IMR-90 (cell line): ENCODE data around the gene RER1. TPM values are rescaled to one million over a fixed set of nuclear protein-coding genes. Genes with fewer than 3 reads are reported as not detected.

ENCODE experiments used
- ATAC-seq: fragments of 200-7000 bp; cut with Tn5 transposase; 2 replicates; pipeline ENCODE4 v1.9.1; 2020; ENCODE audit warnings: low read depth, mild to moderate bottlenecking, moderate library complexity
- BruUV-seq: library from RNA; stranded (reverse); fragments of 400-500 nt; replicated peaks from 2 replicates; lab custom pipeline; 2021; lab: Mats Ljungman, UMichigan
- CTCF ChIA-PET: fragments of 300-600 bp; formaldehyde crosslinking; extraction: SDS; loops from one replicate; lab custom pipeline; 2021; ENCODE audit warnings: antibody characterized with exemption; lab: Yijun Ruan, JAX
- POLR2A ChIA-PET: fragments of 300-600 bp; sonication (Branson Sonifier 250); formaldehyde crosslinking; loops from one replicate; lab custom pipeline; 2022; ENCODE audit warnings: antibody characterized with exemption; ENCODE audit not compliant: unreplicated experiment; lab: Charles Lee
- DNase-seq: peaks from one replicate; pipeline ENCODE4 v3.0.0; 2013
- H2AFZ ChIP-seq: replicated peaks from 2 replicates; pipeline ENCODE3; 2013; ENCODE audit warnings: low read length, mild to moderate bottlenecking; ENCODE audit not compliant: poor library complexity
- H2AK5ac ChIP-seq: 2 replicates; pipeline ENCODE4 v1.6.1; 2013; ENCODE audit warnings: low read depth, low read length, inconsistent platforms
- H2AK9ac ChIP-seq: replicated peaks from 2 replicates; pipeline ENCODE3; 2013; ENCODE audit warnings: mild to moderate bottlenecking, low read depth, low read length, moderate library complexity; ENCODE audit not compliant: poor library complexity
- H2BK120ac ChIP-seq: 2 replicates; pipeline ENCODE4 v1.6.1; 2013; ENCODE audit warnings: low read depth, low read length, inconsistent platforms
- H2BK15ac ChIP-seq: 3 replicates; pipeline ENCODE4 v1.6.1; 2013; ENCODE audit warnings: low read depth, low read length, inconsistent platforms
- H2BK20ac ChIP-seq: 2 replicates; pipeline ENCODE4 v1.6.1; 2013; ENCODE audit warnings: low read depth, mild to moderate bottlenecking, inconsistent platforms, low read length, moderate library complexity
- H2BK5ac ChIP-seq: 2 replicates; pipeline ENCODE4 v1.6.1; 2013; ENCODE audit warnings: mild to moderate bottlenecking, low read depth, low read length, inconsistent platforms; ENCODE audit not compliant: poor library complexity, severe bottlenecking
- H3K14ac ChIP-seq: replicated peaks from 2 replicates; pipeline ENCODE4 v1.6.1; 2013; ENCODE audit warnings: low read depth, low read length, inconsistent platforms
- H3K18ac ChIP-seq: 2 replicates; pipeline ENCODE4 v1.6.1; 2013; ENCODE audit warnings: low read depth, low read length, control low read depth
- H3K23ac ChIP-seq: 2 replicates; pipeline ENCODE4 v1.6.1; 2013; ENCODE audit warnings: low read depth, low read length, inconsistent platforms
- H3K27ac ChIP-seq: 2 replicates; pipeline ENCODE4 v1.5.1; 2013; ENCODE audit warnings: mild to moderate bottlenecking, control low read depth, low read length; ENCODE audit not compliant: insufficient read depth
- H3K27me3 ChIP-seq: 2 replicates; pipeline ENCODE4 v1.6.1; 2013; ENCODE audit warnings: low read length; ENCODE audit not compliant: control insufficient read depth, insufficient read depth
- H3K36me3 ChIP-seq: 2 replicates; pipeline ENCODE4 v1.6.1; 2013; ENCODE audit warnings: low read length, mixed read lengths; ENCODE audit not compliant: control insufficient read depth, insufficient read depth
- H3K4ac ChIP-seq: 2 replicates; pipeline ENCODE4 v1.6.1; 2013; ENCODE audit warnings: low read depth, low read length, inconsistent platforms
- H3K4me1 ChIP-seq: 2 replicates; pipeline ENCODE4 v1.6.1; 2013; ENCODE audit warnings: low read length, mixed read lengths; ENCODE audit not compliant: control insufficient read depth, insufficient read depth
- H3K4me2 ChIP-seq: 2 replicates; pipeline ENCODE4 v1.6.1; 2013; ENCODE audit warnings: low read depth, mild to moderate bottlenecking, control low read depth, low read length, moderate library complexity
- H3K4me3 ChIP-seq: 2 replicates; pipeline ENCODE4 v1.5.1; 2013; ENCODE audit warnings: low read depth, mild to moderate bottlenecking, control low read depth, low read length, moderate library complexity; ENCODE audit not compliant: insufficient read depth
- H3K56ac ChIP-seq: 2 replicates; pipeline ENCODE4 v1.6.1; 2013; ENCODE audit warnings: low read length, inconsistent platforms; ENCODE audit not compliant: insufficient read depth; ENCODE audit errors: extremely low read depth
- H3K79me1 ChIP-seq, 2 experiments: 2 replicates each; pipeline ENCODE4 v1.6.1; 2013; ENCODE audit warnings: low read length in 2 of 2, inconsistent platforms in 1 of 2, low read depth in 1 of 2
- H3K9ac ChIP-seq: 2 replicates; pipeline ENCODE4 v1.6.1; 2013; ENCODE audit warnings: low read depth, low read length, control low read depth
- H3K9me1 ChIP-seq: 2 replicates; pipeline ENCODE4 v1.6.1; 2013; ENCODE audit warnings: low read length, inconsistent platforms; ENCODE audit not compliant: insufficient read depth
- H3K9me3 ChIP-seq: 2 replicates; pipeline ENCODE4 v1.6.1; 2013; ENCODE audit warnings: low read length; ENCODE audit not compliant: control insufficient read depth, insufficient read depth
- H4K20me1 ChIP-seq: 2 replicates; pipeline ENCODE4 v1.6.1; 2013; ENCODE audit warnings: low read length, inconsistent platforms; ENCODE audit not compliant: insufficient read depth
- H4K5ac ChIP-seq: 2 replicates; pipeline ENCODE4 v1.6.1; 2013; ENCODE audit warnings: mild to moderate bottlenecking, low read depth, low read length, control low read depth
- H4K8ac ChIP-seq, 2 experiments: 2 replicates each; pipeline ENCODE4 v1.6.1; 2013; ENCODE audit warnings: low read depth in 2 of 2, low read length in 2 of 2, control low read depth in 1 of 2, inconsistent platforms in 1 of 2
- H4K91ac ChIP-seq: 2 replicates; pipeline ENCODE4 v1.6.1; 2013; ENCODE audit warnings: low read depth, low read length, inconsistent platforms; ENCODE audit not compliant: insufficient read depth
- BHLHE40 ChIP-seq: fragments of 150-350 bp; IDR thresholded peaks from 2 replicates; pipeline ENCODE4 v1.6.1; 2016; ENCODE audit warnings: mild to moderate bottlenecking, low read depth, low read length
- CEBPB ChIP-seq: IDR thresholded peaks from 2 replicates; pipeline ENCODE4 v1.6.1; 2012; ENCODE audit warnings: low read depth, low read length, improper control_type of control experiment
- CHD1 ChIP-seq: IDR thresholded peaks from 2 replicates; pipeline ENCODE4 v1.6.1; 2012; ENCODE audit warnings: low read depth, low read length, improper control_type of control experiment
- ELK1 ChIP-seq: fragments of 150-350 bp; IDR thresholded peaks from 2 replicates; pipeline ENCODE4 v1.6.1; 2016; ENCODE audit warnings: low read depth, mild to moderate bottlenecking, low read length, moderate library complexity, borderline replicate concordance
- FOS ChIP-seq: fragments of 150-350 bp; IDR thresholded peaks from 2 replicates; pipeline ENCODE4 v1.6.1; 2016; ENCODE audit warnings: low read depth, low read length
- MAZ ChIP-seq: IDR thresholded peaks from 2 replicates; pipeline ENCODE4 v1.6.1; 2012; ENCODE audit warnings: low read depth, mild to moderate bottlenecking, low read length, improper control_type of control experiment, moderate library complexity, borderline replicate concordance
- MXI1 ChIP-seq: IDR thresholded peaks from 2 replicates; pipeline ENCODE4 v1.6.1; 2012; ENCODE audit warnings: low read depth, mild to moderate bottlenecking, low read length, moderate library complexity, borderline replicate concordance
- NFE2L2 ChIP-seq: fragments of 150-350 bp; IDR thresholded peaks from 2 replicates; pipeline ENCODE4 v1.6.1; 2016; ENCODE audit warnings: low read depth, mild to moderate bottlenecking, low read length
- POLR2A ChIP-seq: IDR thresholded peaks from 2 replicates; pipeline ENCODE4 v1.6.1; 2012; ENCODE audit warnings: mild to moderate bottlenecking, low read depth, low read length
- RAD21 ChIP-seq: IDR thresholded peaks from 2 replicates; pipeline ENCODE4 v1.6.1; 2012; ENCODE audit warnings: low read length, improper control_type of control experiment
- RCOR1 ChIP-seq: IDR thresholded peaks from 2 replicates; pipeline ENCODE4 v1.6.1; 2012; ENCODE audit warnings: mild to moderate bottlenecking, low read length, improper control_type of control experiment; ENCODE audit not compliant: insufficient replicate concordance
- RFX5 ChIP-seq: IDR thresholded peaks from 2 replicates; pipeline ENCODE4 v1.8.0; 2012; ENCODE audit warnings: low read depth, mild to moderate bottlenecking, low read length, moderate library complexity
- SMC3 ChIP-seq: fragments of 150-350 bp; IDR thresholded peaks from 2 replicates; pipeline ENCODE4 v1.6.1; 2016; ENCODE audit warnings: low read depth, mild to moderate bottlenecking, antibody characterized with exemption, low read length, moderate library complexity
- WGBS, 2 experiments: methylation state at CpG; one replicate each; pipeline versions ENCODE4 v1.1.5 to v1.1.7; 2013; ENCODE audit warnings: missing lambda C conversion rate in 2 of 2; ENCODE audit not compliant: insufficient read length in 1 of 2; ENCODE audit errors: extremely low coverage in 2 of 2; 5-methylcytosine and 5-hydroxymethylcytosine counted together
- dilution Hi-C: fragments of 300-500 bp; cut with HindIII; formaldehyde crosslinking; loops from one replicate; pipeline ENCODE4 v1.14.3; 2018; ENCODE audit warnings: low sequenced_read_pairs; ENCODE audit not compliant: unreplicated experiment
- in situ Hi-C: fragments of 300-500 bp; cut with MboI; formaldehyde crosslinking; loops from 3 replicates; pipeline ENCODE4 v1.14.3; 2019; ENCODE audit warnings: low sequenced_read_pairs, inconsistent platforms, mixed read lengths
- intact Hi-C: fragments of 100-400 bp; cut with micrococcal nuclease; formaldehyde crosslinking; loops from 2 replicates; pipeline ENCODE4 v1.10.0; 2022
- polyA plus RNA-seq, 3 experiments: library from polyadenylated mRNA; depleted of rRNA; stranded (reverse); fragments of >200 nt; gene quantifications; 2 replicates each; pipeline ENCODE4 v1.2.3, GENCODE V29; 2012; ENCODE audit warnings: low replicate concordance in 1 of 3
- total RNA-seq: library from RNA; depleted of rRNA; stranded (reverse); fragments of >200 nt; gene quantifications from 2 replicates; pipeline ENCODE4 v1.2.3, GENCODE V29; 2012
- TF ChIP-seq, protein P1 (sequence below): fragments of 150-350 bp; IDR thresholded peaks from 2 replicates; pipeline ENCODE4 v1.6.1; 2017; ENCODE audit warnings: mild to moderate bottlenecking, antibody characterized with exemption, low read length, low read depth
- TF ChIP-seq, protein P2 (sequence below): conservative IDR thresholded peaks from 2 replicates; pipeline ENCODE4 v1.5.1; 2012; ENCODE audit warnings: mild to moderate bottlenecking, low read depth, low read length, improper control_type of control experiment

The RER1 gene
- total and polyA plus RNA-seq, 2 of the 4 experiments (the other 2 are of a cell fraction), result 47.1 to 240 TPM

GRCh38 chr1:2432441-2432844 is 40.8 kb downstream of the RER1 start:
- CTCF ChIA-PET, result no interaction called here

More at GRCh38 chr1:2432441-2432844, 40.8 kb downstream of the RER1 start:
- in situ Hi-C loops (loop anchor here (25.0 kb wide), 1 partner anchor 630 kb away; the partner anchor contains the start of gene PRDM16), dilution Hi-C loops (no loop called here), intact Hi-C loops (loop anchor here (5.0 kb wide), 1 partner anchor 115 kb away; no protein-coding TSS in a partner anchor)
- Histone ChIP-seq H2AK9ac (no peak overlapping the region), H3K56ac (no peak overlapping the region), H2BK5ac (no peak overlapping the region), H4K8ac (no peak overlapping the region), H3K36me3 (no peaks in the 10 kb centered on the region), H3K23ac (no peak overlapping the region), H3K18ac (no peak overlapping the region), H3K4ac (no peak overlapping the region), H3K9me1 (no peaks in the 10 kb centered on the region), H3K27ac (no peak overlapping the region), H3K9ac (no peak overlapping the region), H3K4me1 (no peaks in the 10 kb centered on the region), H2BK120ac (no peak overlapping the region), H2BK20ac (no peak overlapping the region), H4K91ac (no peak overlapping the region), H3K27me3 (peaks cover 48% of the 10 kb centered on the region), H3K9me3 (peaks cover 5% of the 10 kb centered on the region; the same call in 1 of the 2 replicates), H2AK5ac (no peak overlapping the region), H3K4me2 (no peak overlapping the region), H3K4me3 (no peak overlapping the region), H4K5ac (no peak overlapping the region), H2BK15ac (no peak overlapping the region), H3K79me1 (no peaks in the 10 kb centered on the region), H3K14ac (no peak overlapping the region), H2AFZ (no peak overlapping the region), H4K20me1 (no peaks in the 10 kb centered on the region; the same call in 1 of the 2 replicates)
- no peak for ATAC-seq
- no TSS peak for BruUV-seq
- WGBS, 2 experiments, result 10% methylated on average over 9 of the region's 16 CpGs; no CpG with 5 or more reads in 1 of the 2 experiments
- DNase-seq, result no peak
- TF ChIP-seq SMC3, result no peak
- no peak for TF ChIP-seq ELK1
- no peak for TF ChIP-seq CEBPB
- no peak for TF ChIP-seq CHD1
- TF ChIP-seq RCOR1, result no peak
- no peak for TF ChIP-seq RAD21
- no peak for TF ChIP-seq FOS
- no peak for TF ChIP-seq RFX5
- TF ChIP-seq, protein P1, sequence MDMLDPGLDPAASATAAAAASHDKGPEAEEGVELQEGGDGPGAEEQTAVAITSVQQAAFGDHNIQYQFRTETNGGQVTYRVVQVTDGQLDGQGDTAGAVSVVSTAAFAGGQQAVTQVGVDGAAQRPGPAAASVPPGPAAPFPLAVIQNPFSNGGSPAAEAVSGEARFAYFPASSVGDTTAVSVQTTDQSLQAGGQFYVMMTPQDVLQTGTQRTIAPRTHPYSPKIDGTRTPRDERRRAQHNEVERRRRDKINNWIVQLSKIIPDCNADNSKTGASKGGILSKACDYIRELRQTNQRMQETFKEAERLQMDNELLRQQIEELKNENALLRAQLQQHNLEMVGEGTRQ, result no peak
- no peak for TF ChIP-seq BHLHE40
- TF ChIP-seq, protein P2, sequence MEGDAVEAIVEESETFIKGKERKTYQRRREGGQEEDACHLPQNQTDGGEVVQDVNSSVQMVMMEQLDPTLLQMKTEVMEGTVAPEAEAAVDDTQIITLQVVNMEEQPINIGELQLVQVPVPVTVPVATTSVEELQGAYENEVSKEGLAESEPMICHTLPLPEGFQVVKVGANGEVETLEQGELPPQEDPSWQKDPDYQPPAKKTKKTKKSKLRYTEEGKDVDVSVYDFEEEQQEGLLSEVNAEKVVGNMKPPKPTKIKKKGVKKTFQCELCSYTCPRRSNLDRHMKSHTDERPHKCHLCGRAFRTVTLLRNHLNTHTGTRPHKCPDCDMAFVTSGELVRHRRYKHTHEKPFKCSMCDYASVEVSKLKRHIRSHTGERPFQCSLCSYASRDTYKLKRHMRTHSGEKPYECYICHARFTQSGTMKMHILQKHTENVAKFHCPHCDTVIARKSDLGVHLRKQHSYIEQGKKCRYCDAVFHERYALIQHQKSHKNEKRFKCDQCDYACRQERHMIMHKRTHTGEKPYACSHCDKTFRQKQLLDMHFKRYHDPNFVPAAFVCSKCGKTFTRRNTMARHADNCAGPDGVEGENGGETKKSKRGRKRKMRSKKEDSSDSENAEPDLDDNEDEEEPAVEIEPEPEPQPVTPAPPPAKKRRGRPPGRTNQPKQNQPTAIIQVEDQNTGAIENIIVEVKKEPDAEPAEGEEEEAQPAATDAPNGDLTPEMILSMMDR, result no peak
- TF ChIP-seq POLR2A, result no peak
- TF ChIP-seq MXI1, result no peak
- TF ChIP-seq NFE2L2, result no peak
- TF ChIP-seq MAZ, result no peak
- POLR2A ChIA-PET, result no interaction called here
